Stimulated activated CD8-positive, alpha-beta memory T cell treated with anti-CD3 and anti-CD28 coated beads, Interleukin-15, amount 100 ng/mL, for 48 hours (primary cell): ENCODE data around the gene GPRC5A.

Experiments
- DNase-seq, 2 donors: peaks; one replicate each; pipeline ENCODE4 v3.0.0-alpha.2; 2020; ENCODE audit warnings: low read depth in 2 of 2

GPRC5A gene

DNA sequence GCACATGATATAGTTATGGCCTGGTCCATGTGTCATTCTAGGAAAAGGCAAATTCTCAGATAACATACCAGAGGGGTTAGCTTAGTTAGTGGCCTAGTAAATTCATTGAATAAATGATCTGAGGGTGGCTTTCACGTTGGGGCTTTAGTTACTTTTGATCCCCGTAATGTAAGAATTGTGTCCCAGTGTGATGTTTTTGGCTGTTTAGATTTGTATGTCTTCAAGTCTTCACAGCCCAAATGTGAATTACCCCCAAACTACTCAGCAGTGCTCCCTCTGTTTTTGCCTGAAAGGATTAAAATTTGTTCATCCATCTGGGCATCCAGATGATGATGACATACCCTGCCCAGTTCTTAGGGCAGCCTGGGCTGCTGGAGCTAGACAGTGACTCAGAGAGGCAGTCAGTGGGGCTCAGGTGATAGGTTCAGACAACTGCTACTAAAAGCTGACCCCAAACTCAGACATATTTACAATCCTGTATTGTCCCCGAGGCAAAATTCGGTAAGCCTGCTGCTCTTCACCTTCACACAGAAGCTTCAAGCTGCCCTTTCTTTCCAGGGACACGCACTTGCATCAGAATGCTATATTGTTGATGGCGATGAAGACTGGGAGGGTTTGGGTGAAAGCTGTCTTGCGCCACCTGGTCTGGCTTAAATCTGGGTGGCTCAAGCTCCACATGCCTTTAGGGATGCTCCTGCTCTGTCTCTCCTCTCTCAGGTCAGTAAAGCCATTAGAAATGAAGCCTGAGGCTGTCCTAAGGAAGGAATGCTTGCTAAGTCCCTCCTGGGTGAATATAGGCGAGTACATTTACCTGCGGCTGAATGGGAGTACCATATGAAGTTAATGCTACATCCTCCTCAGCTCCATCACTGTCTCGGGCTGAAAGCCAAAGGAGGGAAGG lies 50.3 kb downstream of the GPRC5A start:
- DNase-seq, result no peak

DNA sequence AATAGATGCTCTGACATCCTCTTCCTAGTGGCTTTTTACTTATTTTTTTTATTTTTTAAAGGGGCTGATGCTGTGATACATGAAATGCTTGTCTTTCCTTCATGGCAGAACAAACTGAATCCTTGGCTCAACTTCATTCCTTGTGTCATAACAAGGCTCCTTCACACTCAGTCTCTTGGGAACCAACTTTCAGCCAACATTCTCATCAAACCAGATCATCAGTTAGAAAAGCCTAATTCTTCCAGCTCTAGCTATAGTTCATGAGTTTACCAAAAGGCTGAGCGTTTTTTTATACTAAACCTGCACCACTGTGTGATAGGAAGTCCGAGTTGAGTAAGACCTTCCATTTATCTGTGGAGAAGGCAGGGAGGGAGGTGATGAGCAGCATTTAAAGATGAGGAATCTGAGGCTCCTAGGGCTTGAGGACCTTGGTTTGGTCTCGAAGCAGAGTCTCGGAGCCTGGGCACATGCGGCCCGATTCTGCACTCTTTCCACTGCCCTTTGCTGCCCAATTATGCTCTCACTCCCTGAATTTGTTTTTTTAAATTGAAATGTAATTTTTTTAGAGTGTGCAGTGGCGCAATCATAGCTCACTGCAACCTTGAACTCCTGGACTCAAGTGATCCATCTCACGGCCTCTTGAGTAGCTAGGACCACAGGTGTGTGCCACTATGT lies 52.4 kb downstream of the GPRC5A start:
- no peak for DNase-seq

DNA sequence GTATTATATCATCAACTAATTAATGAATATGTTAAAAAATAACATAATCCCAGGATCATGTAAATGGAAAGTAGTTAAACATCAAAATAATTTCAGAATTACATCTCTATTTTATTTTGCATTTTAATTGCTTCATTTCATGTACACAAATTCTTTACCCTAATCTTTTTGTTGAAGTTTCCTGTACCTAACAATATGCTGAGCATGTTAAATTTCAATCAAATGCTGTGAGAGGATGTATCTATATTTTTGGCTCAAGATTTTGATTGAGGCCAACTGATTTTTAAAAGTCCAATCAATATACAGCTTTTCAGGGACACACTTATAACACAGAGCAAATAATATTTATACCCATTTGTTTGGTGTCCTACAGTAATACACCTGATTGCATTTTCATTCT lies 54.2 kb downstream of the GPRC5A start:
- DNase-seq, result no peak

- no peak for DNase-seq
These were observed 55.5 kb downstream of the GPRC5A start for GRCh38 chr12:12946686-12947355.

- DNase-seq, result no peak
These were observed 56.5 kb downstream of the GPRC5A start for GRCh38 chr12:12947902-12948301.

DNA sequence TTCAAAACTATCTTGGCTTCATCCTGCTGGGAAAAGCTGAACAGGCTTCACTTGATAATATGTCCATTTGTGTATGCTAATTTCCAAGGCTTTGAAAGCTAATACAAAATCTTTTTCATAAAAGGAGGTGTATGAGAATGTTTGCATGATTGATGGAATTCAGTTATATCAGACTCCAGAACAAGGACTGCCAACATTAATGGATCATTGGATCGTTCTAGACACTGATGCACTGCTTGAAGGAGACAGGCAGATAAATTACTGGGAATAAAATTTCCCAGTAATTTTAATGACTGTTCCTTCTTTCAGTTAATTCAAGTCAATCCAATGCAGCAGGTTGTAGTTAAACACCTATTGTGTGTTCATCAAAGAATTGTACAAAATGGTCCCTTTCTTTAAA lies 60.1 kb downstream of the GPRC5A start:
- no peak for DNase-seq

- DNase-seq, result no peak
These were observed 60.7 kb downstream of the GPRC5A start, which contains the start of gene GPRC5D for GRCh38 chr12:12952036-12952435. Gene GPRC5D (minus strand): TSS chr12:12952170. CDS start chr12:12950384, 1,786 bp downstream.

- no peak for DNase-seq
These were observed 63.0 kb downstream of the GPRC5A start for GRCh38 chr12:12954356-12954755.

GRCh38 chr12:12954878-12955625 lies 63.7 kb downstream of the GPRC5A start:
- DNase-seq, result no peak

DNA sequence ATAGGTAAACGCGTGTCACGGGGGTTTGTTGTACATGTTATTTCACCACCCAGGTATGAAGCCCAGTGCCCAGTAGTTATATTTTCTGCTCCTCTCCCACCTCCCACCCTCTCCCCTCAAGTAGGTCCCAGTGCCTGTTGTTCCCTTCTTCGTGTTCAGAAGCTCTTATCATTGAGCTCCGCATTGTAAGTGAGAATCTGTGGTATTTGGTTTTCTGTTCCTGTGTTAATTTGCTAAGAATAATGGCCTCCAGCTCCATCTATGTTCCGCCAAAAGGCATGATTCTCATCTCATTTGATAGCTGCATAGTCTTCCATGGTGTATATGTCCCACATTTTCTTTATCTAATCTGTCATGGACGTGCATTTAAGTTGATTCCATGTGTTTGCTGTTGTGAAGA lies 67.5 kb downstream of the GPRC5A start:
- DNase-seq, result no peak

GRCh38 chr12:12960639-12961209 lies 69.4 kb downstream of the GPRC5A start:
- no peak for DNase-seq

- no peak for DNase-seq
These were observed 72.9 kb downstream of the GPRC5A start for GRCh38 chr12:12964255-12964654.

DNA sequence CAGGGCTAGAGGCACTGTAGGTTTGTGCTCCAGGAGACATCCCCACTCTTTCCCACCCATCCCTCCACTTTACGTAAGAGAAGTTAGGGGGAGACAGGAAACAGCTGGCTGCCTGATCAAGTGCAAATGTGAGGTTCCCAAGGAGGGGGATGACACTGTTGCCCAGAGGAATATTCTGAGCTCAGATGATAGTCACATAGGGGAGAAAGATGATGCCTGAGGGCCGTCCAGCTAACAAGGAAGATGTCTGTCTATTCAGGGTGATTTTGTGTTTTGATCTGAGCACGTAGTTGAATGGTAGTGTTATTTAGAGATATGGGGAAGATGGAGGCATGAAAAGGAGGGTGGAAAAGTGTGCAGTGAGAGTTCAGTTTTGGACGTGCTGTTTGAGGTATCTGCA lies 74.5 kb downstream of the GPRC5A start:
- DNase-seq, result no peak
